ENCODE data around the gene C3AR1.
A peak's percentile ranks its signal among the peaks of the same experiment; 100 is the strongest.
"Not testable (repeated sequence)": the region's sequence is repeated elsewhere in the genome, so short reads cannot be mapped to it uniquely, and the experiment has no call there.

Gene C3AR1

GRCh38 chr12:8027856-8028255, 38.3 kb downstream of the C3AR1 start:
- no peak overlapping the region for H3K56ac ChIP-seq (ENCODE audit: low read length)
- no peak overlapping the region for H3K9ac ChIP-seq (ENCODE audit: low read length)
- H2AK5ac ChIP-seq (ENCODE audit: low read length): no peak overlapping the region
- no CpG with 5 or more reads among the region's 5 CpGs for WGBS (ENCODE audit: extremely low coverage, insufficient coverage, low lambda C conversion rate)
- no peaks in the 10 kb centered on the region for H3K4me1 ChIP-seq (ENCODE audit: control insufficient read depth, low read depth, low read length)
- H2BK5ac ChIP-seq (ENCODE audit: low read length): no peak overlapping the region
- H2BK15ac ChIP-seq (replicated peaks; ENCODE audit: low read depth): no peak overlapping the region
- H3K4me2 ChIP-seq (ENCODE audit: low read length): no peak overlapping the region
- H3K79me2 ChIP-seq (ENCODE audit: control insufficient read depth, insufficient read depth, low read length): no peaks in the 10 kb centered on the region
- H4K8ac ChIP-seq (ENCODE audit: low read depth, low read length): no peak overlapping the region
- H3K27me3 ChIP-seq (ENCODE audit: insufficient read depth, low read length, poor library complexity): no peaks in the 10 kb centered on the region
- no peaks in the 10 kb centered on the region for H3K36me3 ChIP-seq (ENCODE audit: control insufficient read depth, insufficient read depth, low read length)
- H2BK120ac ChIP-seq (ENCODE audit: low read depth, low read length): no peak overlapping the region
- no peak overlapping the region for H3K4ac ChIP-seq (ENCODE audit: low read depth, low read length)
- H3K18ac ChIP-seq (ENCODE audit: low read length): no peak overlapping the region
- no peak overlapping the region for H3K4me3 ChIP-seq (ENCODE audit: low read length)
- no peak overlapping the region for H3K27ac ChIP-seq (ENCODE audit: low read depth, low read length)
- no peaks in the 10 kb centered on the region for H3K79me1 ChIP-seq (ENCODE audit: low read length)
- DNase-seq: no peak
- H4K5ac ChIP-seq (ENCODE audit: low read length): no peak overlapping the region
- no peak overlapping the region for H3K23ac ChIP-seq (ENCODE audit: low read length)

DNA sequence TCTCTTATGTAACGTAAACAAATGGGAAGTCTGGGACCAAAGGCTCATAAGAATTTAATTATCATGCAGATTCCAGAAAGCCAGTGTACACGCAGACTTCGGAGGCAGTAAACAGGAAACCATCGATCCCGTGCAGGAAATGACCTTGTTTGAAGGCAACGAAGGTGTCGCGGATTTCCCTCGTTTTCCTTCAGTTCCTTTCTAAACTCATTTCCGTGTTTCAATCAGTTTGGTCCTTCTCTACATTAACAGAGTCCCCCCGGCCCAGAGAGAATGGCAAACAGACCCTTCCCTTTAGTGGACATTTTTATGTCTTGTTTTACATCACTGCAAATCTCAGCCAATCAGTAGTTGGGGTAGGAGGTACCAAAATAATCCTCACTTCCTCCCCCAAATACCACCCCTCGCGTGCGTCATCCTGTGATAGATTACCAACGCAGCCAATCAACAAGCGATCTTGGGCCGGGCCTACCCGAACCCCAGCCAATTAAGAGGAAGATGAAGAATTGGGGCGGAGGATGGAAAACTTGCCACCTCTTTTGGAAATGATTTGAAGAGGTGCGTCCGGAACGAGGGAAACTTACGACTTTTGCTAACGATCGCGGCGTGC, 39.8 kb downstream of the C3AR1 start:
- peak overlapping the region; percentile 81 for H3K18ac ChIP-seq (ENCODE audit: low read length)
- H3K27me3 ChIP-seq (ENCODE audit: insufficient read depth, low read length, poor library complexity): no peaks in the 10 kb centered on the region
- no CpG with 5 or more reads among the region's 27 CpGs for WGBS (ENCODE audit: extremely low coverage, insufficient coverage, low lambda C conversion rate)
- H3K79me1 ChIP-seq (ENCODE audit: low read length): no peaks in the 10 kb centered on the region
- no peak overlapping the region for H2AK5ac ChIP-seq (ENCODE audit: low read length)
- peak overlapping the region; percentile 97 for H4K5ac ChIP-seq (ENCODE audit: low read length)
- no peaks in the 10 kb centered on the region for H3K79me2 ChIP-seq (ENCODE audit: control insufficient read depth, insufficient read depth, low read length)
- peak overlapping the region; percentile 90 for H3K56ac ChIP-seq (ENCODE audit: low read length)
- peak; percentile 100 for DNase-seq
- peak overlapping the region; percentile 60 for H3K4me3 ChIP-seq (ENCODE audit: low read length)
- peak overlapping the region; percentile 88 for H3K9ac ChIP-seq (ENCODE audit: low read length)
- no peak overlapping the region for H2BK120ac ChIP-seq (ENCODE audit: low read depth, low read length)
- H4K8ac ChIP-seq (ENCODE audit: low read depth, low read length): peak overlapping the region; percentile 91
- H3K4me2 ChIP-seq (ENCODE audit: low read length): peak overlapping the region; percentile 83
- peak overlapping the region; percentile 64 for H3K4ac ChIP-seq (ENCODE audit: low read depth, low read length)
- no peak overlapping the region for H3K23ac ChIP-seq (ENCODE audit: low read length)
- H2BK15ac ChIP-seq (replicated peaks; ENCODE audit: low read depth): no peak overlapping the region
- H3K27ac ChIP-seq (ENCODE audit: low read depth, low read length): peak overlapping the region; percentile 82
- no peaks in the 10 kb centered on the region for H3K36me3 ChIP-seq (ENCODE audit: control insufficient read depth, insufficient read depth, low read length)
- peak overlapping the region; percentile 69 for H2BK5ac ChIP-seq (ENCODE audit: low read length)
- no peaks in the 10 kb centered on the region for H3K4me1 ChIP-seq (ENCODE audit: control insufficient read depth, low read depth, low read length)

- peak overlapping the region; percentile 86 for H3K56ac ChIP-seq (ENCODE audit: low read length)
- H3K79me1 ChIP-seq (ENCODE audit: low read length): no peaks in the 10 kb centered on the region
- H4K5ac ChIP-seq (ENCODE audit: low read length): no peak overlapping the region
- H3K4ac ChIP-seq (ENCODE audit: low read depth, low read length): no peak overlapping the region
- H3K18ac ChIP-seq (ENCODE audit: low read length): no peak overlapping the region
- H4K8ac ChIP-seq (ENCODE audit: low read depth, low read length): no peak overlapping the region
- H3K4me1 ChIP-seq (ENCODE audit: control insufficient read depth, low read depth, low read length): peaks cover 2% of the 10 kb centered on the region
- no peak overlapping the region for H2BK5ac ChIP-seq (ENCODE audit: low read length)
- H3K9ac ChIP-seq (ENCODE audit: low read length): peak overlapping the region; percentile 70
- peak overlapping the region; percentile 78 for H3K27ac ChIP-seq (ENCODE audit: low read depth, low read length)
- peak overlapping the region; percentile 53 for H3K4me3 ChIP-seq (ENCODE audit: low read length)
- no peaks in the 10 kb centered on the region for H3K27me3 ChIP-seq (ENCODE audit: insufficient read depth, low read length, poor library complexity)
- peak; percentile 91 for DNase-seq
- no peaks in the 10 kb centered on the region for H3K36me3 ChIP-seq (ENCODE audit: control insufficient read depth, insufficient read depth, low read length)
- H2AK5ac ChIP-seq (ENCODE audit: low read length): no peak overlapping the region
- H3K4me2 ChIP-seq (ENCODE audit: low read length): peak overlapping the region; percentile 68
- peak overlapping the region; percentile 89 for H3K23ac ChIP-seq (ENCODE audit: low read length)
- no peak overlapping the region for H2BK15ac ChIP-seq (replicated peaks; ENCODE audit: low read depth)
- no peak overlapping the region for H2BK120ac ChIP-seq (ENCODE audit: low read depth, low read length)
- H3K79me2 ChIP-seq (ENCODE audit: control insufficient read depth, insufficient read depth, low read length): no peaks in the 10 kb centered on the region
- no CpG with 5 or more reads among the region's 58 CpGs for WGBS (ENCODE audit: extremely low coverage, insufficient coverage, low lambda C conversion rate)
These were observed 47.2 kb downstream of the C3AR1 start for GRCh38 chr12:8018666-8019581.

DNA sequence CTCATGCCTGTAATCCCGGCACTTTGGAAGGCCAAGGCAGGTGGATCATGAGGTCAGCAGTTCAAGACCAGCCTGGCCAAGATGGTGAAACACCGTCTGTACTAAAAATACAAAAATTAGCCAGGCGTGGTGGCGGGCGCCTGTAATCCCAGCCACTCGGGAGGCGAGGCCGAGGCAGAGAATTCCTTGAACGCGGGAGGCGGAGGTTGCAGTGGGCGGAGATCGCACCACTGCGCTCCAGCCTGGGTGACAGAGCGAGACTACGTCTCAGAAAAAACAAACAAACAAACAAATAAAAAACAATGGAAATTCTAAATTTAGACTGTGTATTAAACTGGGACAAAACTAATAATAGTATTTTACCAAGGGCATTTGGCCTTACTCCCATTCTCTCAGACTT, 47.9 kb downstream of the C3AR1 start:
- H3K36me3 ChIP-seq (ENCODE audit: control insufficient read depth, insufficient read depth, low read length); H2BK120ac ChIP-seq (ENCODE audit: low read depth, low read length); H3K27ac ChIP-seq (ENCODE audit: low read depth, low read length); H3K79me2 ChIP-seq (ENCODE audit: control insufficient read depth, insufficient read depth, low read length); H3K23ac ChIP-seq (ENCODE audit: low read length); H3K79me1 ChIP-seq (ENCODE audit: low read length); H2AK5ac ChIP-seq (ENCODE audit: low read length); H2BK5ac ChIP-seq (ENCODE audit: low read length); H3K9ac ChIP-seq (ENCODE audit: low read length); H3K4me1 ChIP-seq (ENCODE audit: control insufficient read depth, low read depth, low read length); H4K8ac ChIP-seq (ENCODE audit: low read depth, low read length); H3K4ac ChIP-seq (ENCODE audit: low read depth, low read length); H3K18ac ChIP-seq (ENCODE audit: low read length); H3K27me3 ChIP-seq (ENCODE audit: insufficient read depth, low read length, poor library complexity); H3K4me3 ChIP-seq (ENCODE audit: low read length); H2BK15ac ChIP-seq (replicated peaks; ENCODE audit: low read depth); DNase-seq; H4K5ac ChIP-seq (ENCODE audit: low read length): not testable (repeated sequence)
- peak overlapping the region; percentile 86 for H3K56ac ChIP-seq (ENCODE audit: low read length)
- peak overlapping the region; percentile 61 for H3K4me2 ChIP-seq (ENCODE audit: low read length)
- WGBS (ENCODE audit: extremely low coverage, insufficient coverage, low lambda C conversion rate): no CpG with 5 or more reads among the region's 16 CpGs

DNA sequence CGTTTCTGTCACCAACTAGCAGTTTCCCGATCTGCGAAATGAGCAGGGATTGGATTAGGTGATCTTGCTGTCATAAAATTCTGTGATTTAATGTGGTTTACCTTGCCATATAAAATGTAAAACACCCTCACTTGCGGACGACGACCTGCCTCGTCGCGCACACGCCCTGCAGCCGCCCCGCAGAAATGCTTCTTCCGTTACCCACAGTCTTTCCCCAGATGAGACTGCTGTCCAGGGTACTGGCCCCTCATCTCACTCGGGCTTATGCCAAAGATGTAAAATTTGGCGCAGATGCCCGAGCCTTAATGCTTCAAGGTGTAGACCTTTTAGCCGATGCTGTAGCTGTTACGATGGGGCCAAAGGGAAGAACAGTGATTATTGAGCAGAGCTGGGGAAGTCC, 51.3 kb downstream of the C3AR1 start:
- no peak overlapping the region for H4K8ac ChIP-seq (ENCODE audit: low read depth, low read length)
- no CpG with 5 or more reads among the region's 18 CpGs for WGBS (ENCODE audit: extremely low coverage, insufficient coverage, low lambda C conversion rate)
- no peaks in the 10 kb centered on the region for H3K79me2 ChIP-seq (ENCODE audit: control insufficient read depth, insufficient read depth, low read length)
- H3K9ac ChIP-seq (ENCODE audit: low read length): no peak overlapping the region
- H3K4me1 ChIP-seq (ENCODE audit: control insufficient read depth, low read depth, low read length): peaks cover 2% of the 10 kb centered on the region
- H3K56ac ChIP-seq (ENCODE audit: low read length): no peak overlapping the region
- H3K18ac ChIP-seq (ENCODE audit: low read length): no peak overlapping the region
- H3K27me3 ChIP-seq (ENCODE audit: insufficient read depth, low read length, poor library complexity): no peaks in the 10 kb centered on the region
- no peak overlapping the region for H3K27ac ChIP-seq (ENCODE audit: low read depth, low read length)
- no peak overlapping the region for H3K23ac ChIP-seq (ENCODE audit: low read length)
- H3K79me1 ChIP-seq (ENCODE audit: low read length): no peaks in the 10 kb centered on the region
- no peak for DNase-seq
- H2BK5ac ChIP-seq (ENCODE audit: low read length): no peak overlapping the region
- no peak overlapping the region for H4K5ac ChIP-seq (ENCODE audit: low read length)
- no peak overlapping the region for H2BK15ac ChIP-seq (replicated peaks; ENCODE audit: low read depth)
- no peaks in the 10 kb centered on the region for H3K36me3 ChIP-seq (ENCODE audit: control insufficient read depth, insufficient read depth, low read length)
- H3K4ac ChIP-seq (ENCODE audit: low read depth, low read length): no peak overlapping the region
- no peak overlapping the region for H3K4me2 ChIP-seq (ENCODE audit: low read length)
- H2BK120ac ChIP-seq (ENCODE audit: low read depth, low read length): no peak overlapping the region
- no peak overlapping the region for H3K4me3 ChIP-seq (ENCODE audit: low read length)
- H2AK5ac ChIP-seq (ENCODE audit: low read length): no peak overlapping the region
